HG02970 (cell line): Measurements from ENCODE around the gene CAMK2A.

Experiments
- ATAC-seq: cut with Tn5 transposase; IDR thresholded peaks from one replicate; pipeline ENCODE4 v1.9.1; 2021; ENCODE audit warnings: mild to moderate bottlenecking, moderate library complexity, moderate number of reproducible peaks; ENCODE audit not compliant: unreplicated experiment, low FRiP score

Gene CAMK2A

GRCh38 chr5:150302301-150303069 is 12.9 kb upstream of the CAMK2A start, which contains the start of gene ARSI:
TSS of gene ARSI (minus strand) at chr5:150302905. CDS start at chr5:150302373, 532 bp downstream.
- no peak for ATAC-seq

DNA sequence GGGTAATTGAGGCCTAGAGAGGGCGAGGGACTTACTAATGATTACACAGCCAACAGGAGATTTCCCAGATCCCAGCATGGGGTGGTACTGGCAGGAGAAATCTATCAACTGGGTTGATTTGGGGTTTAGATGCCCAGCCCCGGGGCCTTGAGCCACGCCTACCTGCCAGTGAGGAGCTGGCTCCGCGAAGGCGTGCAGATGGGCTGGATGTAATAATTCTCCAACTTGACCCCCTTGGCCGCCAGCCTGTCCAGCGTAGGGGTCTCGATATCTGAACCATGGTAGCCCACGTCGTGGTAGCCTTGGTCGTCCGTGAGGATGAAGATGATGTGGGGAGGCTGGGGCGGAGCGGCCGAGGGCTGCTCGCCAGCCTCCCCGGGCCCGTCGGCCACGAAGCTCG is 12.3 kb upstream of the CAMK2A start:
- ATAC-seq = no peak

- no peak for ATAC-seq
These were observed 11.6 kb upstream of the CAMK2A start for GRCh38 chr5:150301170-150301505.

DNA sequence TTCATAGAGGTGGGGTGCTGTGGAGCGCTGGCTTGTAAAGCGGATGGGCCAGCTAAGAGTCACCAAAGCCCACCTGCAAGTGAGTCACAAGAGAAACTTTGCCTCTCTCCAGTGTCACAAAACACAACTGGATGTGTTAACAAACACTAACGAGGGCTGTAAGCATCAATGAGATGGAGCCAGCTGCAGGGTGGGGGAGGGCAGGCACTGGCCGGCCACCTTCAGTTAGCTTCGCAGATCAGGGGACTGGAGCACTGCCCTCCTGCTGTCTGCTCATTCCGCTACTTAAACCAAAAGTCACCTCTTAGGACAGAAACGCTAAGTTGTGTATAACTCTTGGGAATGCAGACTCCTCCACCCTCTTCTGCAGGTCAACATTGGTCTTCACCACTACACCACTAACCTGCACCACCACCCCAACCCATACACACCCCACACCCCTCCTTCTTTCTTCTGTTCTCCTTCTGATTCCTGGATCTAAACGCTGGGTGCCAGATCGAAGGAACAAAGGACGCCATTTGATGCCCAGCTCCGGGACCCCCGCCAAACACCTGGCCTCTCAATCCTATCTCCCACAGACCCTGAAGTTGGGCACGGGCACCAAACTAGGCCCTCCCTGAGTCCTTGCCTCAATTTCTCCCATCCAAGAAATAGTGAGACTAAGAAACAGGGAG is 11.1 kb upstream of the CAMK2A start:
- ATAC-seq = no peak

DNA sequence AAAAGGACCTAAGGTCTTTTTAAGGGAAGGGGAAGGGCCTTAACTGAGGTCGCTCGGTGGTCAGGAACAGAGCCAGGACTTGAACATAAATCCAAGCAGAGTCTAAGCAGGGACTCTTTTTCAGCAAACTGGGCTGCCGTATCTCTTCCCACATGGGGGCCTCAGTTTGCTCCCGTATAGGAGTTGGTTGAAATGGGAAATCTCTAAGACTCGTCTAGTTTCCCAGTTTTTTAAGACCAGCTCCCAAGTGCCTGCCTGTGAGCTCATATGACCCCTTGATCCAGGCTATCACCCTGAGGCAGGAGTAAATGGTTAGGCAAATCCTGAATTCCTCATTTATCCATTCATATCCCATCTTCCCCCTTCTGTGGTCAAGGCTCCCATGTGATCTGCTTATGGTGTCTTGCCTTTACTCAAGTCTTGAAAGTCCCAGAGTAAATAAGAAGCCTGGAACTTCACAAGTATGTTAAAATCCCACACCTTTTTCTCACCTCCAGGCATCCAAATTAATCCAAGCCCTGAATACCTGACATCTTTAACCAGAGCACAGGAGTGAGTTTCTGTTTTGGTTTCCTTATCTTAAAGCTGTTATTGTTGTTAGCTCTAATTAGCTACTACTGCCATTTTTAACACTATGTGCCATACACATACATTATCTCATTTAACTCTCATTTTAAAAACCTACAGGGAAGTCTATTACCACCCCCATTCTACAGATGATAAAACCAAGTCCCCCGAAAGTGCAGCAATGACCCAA is 10.2 kb upstream of the CAMK2A start:
- no peak for ATAC-seq

DNA sequence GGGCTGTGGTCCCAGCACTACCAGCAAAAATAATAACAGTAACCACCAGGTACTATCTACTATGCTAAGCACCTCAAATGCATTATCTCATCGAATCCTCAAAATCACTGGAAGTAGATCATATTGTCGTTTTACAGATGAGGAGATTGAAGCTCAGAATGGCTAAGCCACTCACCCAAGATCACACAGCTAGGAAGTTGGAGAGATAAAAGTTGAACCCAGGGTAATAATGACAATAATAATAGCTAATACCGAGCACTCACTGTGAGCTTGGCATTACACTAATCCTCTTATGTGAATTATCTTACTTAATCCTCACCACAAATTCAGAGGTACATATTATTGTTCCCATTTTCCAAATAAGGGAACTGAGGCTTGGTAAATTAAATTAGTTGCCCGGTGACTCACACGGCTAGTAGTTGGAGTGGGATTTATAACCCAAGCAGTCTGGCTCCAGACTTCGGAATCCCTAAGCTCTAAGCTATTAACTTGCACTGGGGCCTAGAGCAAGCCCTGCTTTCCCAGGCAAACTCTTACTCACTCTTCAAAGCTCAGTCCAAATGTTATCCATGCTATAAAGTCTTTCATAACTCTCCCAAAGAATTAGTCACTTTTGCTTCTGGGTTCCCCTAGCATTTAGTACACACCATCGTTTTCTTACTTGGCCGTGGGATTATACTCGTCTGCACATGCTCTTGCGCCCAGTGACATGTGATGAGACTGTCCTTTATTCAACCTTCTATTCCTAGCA is 9.3 kb upstream of the CAMK2A start:
- no peak for ATAC-seq

DNA sequence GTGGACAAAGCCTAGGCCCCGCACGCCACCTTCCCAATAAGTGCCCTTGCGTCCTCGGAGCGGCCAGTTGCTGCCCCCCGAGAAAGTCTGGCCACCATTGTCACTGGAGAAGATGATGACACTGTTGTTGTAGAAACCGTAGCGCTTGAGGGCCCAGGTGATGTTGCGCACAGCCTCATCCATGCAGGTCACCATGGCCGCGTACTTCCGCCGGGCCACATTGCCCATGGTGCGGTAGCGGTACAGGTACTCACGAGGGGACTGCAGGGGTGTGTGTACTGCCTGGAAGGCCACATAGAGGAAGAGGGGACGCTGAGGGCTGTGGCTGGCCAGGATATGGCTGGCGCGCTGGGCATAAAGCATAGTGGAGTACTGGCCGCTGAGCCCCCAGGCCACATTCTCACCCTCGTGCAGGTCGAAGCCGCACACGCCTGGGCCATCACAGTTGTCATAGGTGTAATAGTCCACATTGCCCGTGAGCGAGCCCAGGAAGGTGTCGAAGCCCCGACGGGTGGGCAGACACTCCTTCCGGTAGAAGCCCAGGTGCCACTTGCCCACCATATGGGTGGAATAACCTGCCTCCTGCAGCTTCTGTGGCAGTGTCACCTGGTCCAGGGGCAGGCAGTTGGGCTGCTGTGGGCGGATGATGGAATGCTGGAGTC is 8.5 kb upstream of the CAMK2A start:
- no peak for ATAC-seq

- no peak for ATAC-seq
These were observed 7.8 kb upstream of the CAMK2A start for GRCh38 chr5:150297236-150297890.

DNA sequence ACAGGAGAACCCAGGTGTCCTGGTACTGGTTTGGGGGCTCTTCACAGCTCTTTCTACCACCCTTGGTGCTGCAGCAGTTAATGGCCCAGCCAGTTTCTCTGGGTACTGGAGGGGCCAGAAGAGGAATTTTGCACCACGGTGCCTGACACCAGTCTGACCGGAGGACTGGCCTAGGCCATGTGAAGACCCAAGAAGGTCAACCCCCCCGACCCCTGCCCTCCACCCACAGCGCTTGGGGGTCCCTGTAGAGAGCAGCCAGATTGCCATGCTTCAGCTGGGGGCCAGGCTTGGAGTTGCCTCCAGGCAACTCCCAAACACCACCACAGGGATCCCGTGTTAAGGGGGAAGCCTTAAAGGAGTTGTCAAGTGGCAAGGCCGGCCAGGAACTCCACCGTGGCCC is 6.9 kb upstream of the CAMK2A start:
- ATAC-seq = no peak

- no peak for ATAC-seq
These were observed 6.3 kb upstream of the CAMK2A start for GRCh38 chr5:150295741-150296486.

DNA sequence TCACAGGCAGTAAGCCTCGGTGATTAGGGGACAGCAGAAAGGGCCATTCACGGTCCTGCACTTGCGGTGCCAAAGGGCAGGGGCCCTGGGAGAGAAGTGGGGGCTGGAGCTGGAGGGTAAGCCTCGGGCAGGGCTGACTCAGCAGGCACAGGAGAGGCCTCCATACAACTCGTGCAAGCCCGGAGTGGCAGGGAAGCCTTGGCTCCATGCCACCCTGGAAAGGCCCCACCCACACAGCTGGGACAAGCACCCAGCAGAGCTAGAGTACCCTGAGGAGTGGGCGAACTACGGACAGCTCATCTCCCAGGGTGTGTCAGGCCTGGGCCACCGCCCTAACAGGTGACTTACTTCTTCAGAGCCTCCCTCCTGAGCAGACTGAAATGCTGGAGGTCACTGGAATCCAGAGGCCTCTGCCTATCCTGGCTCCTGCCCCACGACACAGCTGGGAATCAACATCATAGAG is 5.6 kb upstream of the CAMK2A start:
- no peak for ATAC-seq

DNA sequence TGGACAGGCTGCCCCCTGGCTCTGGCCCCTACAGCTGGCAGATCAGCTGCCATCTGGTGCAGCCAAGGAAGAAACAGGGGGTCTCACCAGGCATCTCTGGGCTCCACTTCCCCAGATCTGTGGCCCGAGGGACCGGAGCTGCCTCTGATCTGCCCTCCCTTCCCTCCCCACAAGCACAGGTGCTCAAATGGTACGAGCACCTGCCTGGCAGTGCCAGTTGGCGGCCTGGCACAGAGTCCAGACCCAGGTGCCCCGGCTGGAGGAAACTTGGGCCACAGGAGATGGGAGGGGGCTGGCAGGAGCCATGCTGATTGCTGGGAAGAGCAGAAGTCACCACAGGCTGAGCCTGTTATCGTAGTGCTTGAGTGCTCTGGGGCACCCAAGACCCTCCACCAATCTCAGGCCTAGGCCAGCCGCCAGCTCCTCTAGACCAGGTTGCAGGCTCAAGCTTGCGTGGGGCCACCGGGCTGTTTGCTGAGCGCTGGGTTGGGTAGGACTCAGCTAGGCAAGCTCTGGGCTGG is 5.0 kb upstream of the CAMK2A start:
- ATAC-seq = no peak

GRCh38 chr5:150293091-150293941 is 3.7 kb upstream of the CAMK2A start:
- no peak for ATAC-seq

GRCh38 chr5:150291388-150292385 is 2.1 kb upstream of the CAMK2A start:
- no peak for ATAC-seq

- ATAC-seq = no peak
These were observed 782 bp downstream of the CAMK2A start for GRCh38 chr5:150288791-150289190.

- no peak for ATAC-seq
These were observed 1.2 kb downstream of the CAMK2A start for GRCh38 chr5:150288361-150288760.

- no peak for ATAC-seq
These were observed 2.8 kb downstream of the CAMK2A start for GRCh38 chr5:150286820-150287219.
